A549 (cell line): ENCODE measurements around the gene TIAL1. TPM values are rescaled to one million over a fixed set of nuclear protein-coding genes. Genes with fewer than 3 reads are reported as not detected.

Source experiments
- ATAC-seq, 2 experiments: fragments of 200-7000 bp in 1 of 2; fragments of >200 bp in 1 of 2; cut with Nextera tagmentation in 1 of 2; cut with Tn5 transposase in 1 of 2; 3 replicates each; pipeline versions ENCODE4 v1.8.0 to v1.9.1; 2018 to 2020; ENCODE audit warnings: mild to moderate bottlenecking in 1 of 2, moderate library complexity in 1 of 2
- CTCF ChIA-PET: fragments of 300-600 bp; sonication (Branson Sonifier 250); formaldehyde crosslinking; extraction: SDS; loops from one replicate; lab custom pipeline; 2021; ENCODE audit warnings: antibody characterized with exemption, inconsistent platforms; lab: Yijun Ruan, JAX
- POLR2A ChIA-PET: fragments of 350-600 bp; formaldehyde crosslinking; extraction: SDS; loops from one replicate; lab custom pipeline; 2021; ENCODE audit warnings: antibody characterized with exemption, inconsistent platforms; lab: Yijun Ruan, JAX
- DNase-seq, 2 experiments: peaks; one replicate each; pipeline versions ENCODE4 v3.0.0 to v3.0.0-alpha.2; 2011 to 2016; ENCODE audit warnings: low read depth in 1 of 2, low spot score in 1 of 2
- FAIRE-seq: peaks from 2 replicates; lab custom pipeline; 2011; peaks lifted over from hg19 to GRCh38; lab: Jason Lieb, UNC
- H3K27ac ChIP-seq, 2 experiments: fragments of >200 bp; sonication (Bioruptor Twin); formaldehyde crosslinking; 3 replicates each; pipeline ENCODE4 v1.5.1; 2016 to 2017
- H3K4me1 ChIP-seq: fragments of >200 bp; sonication (Bioruptor Twin); formaldehyde crosslinking; 3 replicates; pipeline ENCODE4 v1.6.1; 2016
- H3K4me2 ChIP-seq: fragments of >200 bp; sonication (Bioruptor Twin); formaldehyde crosslinking; 3 replicates; pipeline ENCODE4 v1.6.1; 2016
- H3K4me3 ChIP-seq: fragments of >200 bp; sonication (Bioruptor Twin); formaldehyde crosslinking; 3 replicates; pipeline ENCODE4 v1.5.1; 2016
- H3K9me3 ChIP-seq: fragments of >200 bp; sonication (Bioruptor Twin); formaldehyde crosslinking; 3 replicates; pipeline ENCODE4 v1.6.1; 2016
- ATOH8 ChIP-seq: fragments of 250-450 bp; sonication (Bioruptor Pico); IDR thresholded peaks from 2 replicates; pipeline ENCODE4 v1.5.0; 2020; ENCODE audit warnings: low read depth, mild to moderate bottlenecking, moderate library complexity
- CBX2 ChIP-seq: fragments of 200-600 bp; sonication (generic); IDR thresholded peaks from 2 replicates; pipeline ENCODE4 v1.6.1; 2016; ENCODE audit warnings: low read depth, mild to moderate bottlenecking, borderline replicate concordance
- CEBPB ChIP-seq, 2 experiments: fragments of >200 bp in 1 of 2; sonication (Bioruptor Twin) in 1 of 2; formaldehyde crosslinking in 1 of 2; IDR thresholded peaks; 2 replicates each; pipeline ENCODE4 v1.6.1; 2012 to 2016
- CHD2 ChIP-seq: fragments of 150-350 bp; IDR thresholded peaks from 2 replicates; pipeline ENCODE4 v1.6.1; 2014; ENCODE audit warnings: low read length; ENCODE audit not compliant: partially characterized antibody
- E2F6 ChIP-seq: IDR thresholded peaks from 2 replicates; pipeline ENCODE4 v1.6.1; 2012; ENCODE audit warnings: low read depth, borderline replicate concordance
- EHMT2 ChIP-seq: fragments of 200-600 bp; sonication (generic); IDR thresholded peaks from 2 replicates; pipeline ENCODE4 v1.6.1; 2016; ENCODE audit warnings: antibody characterized with exemption, low read depth, mild to moderate bottlenecking, moderate library complexity
- EP300 ChIP-seq, 2 experiments: fragments of >200 bp; sonication (Bioruptor Twin); formaldehyde crosslinking; IDR thresholded peaks; 2 replicates in 1 of 2; 3 replicates in 1 of 2; pipeline ENCODE4 v1.6.1; 2016 to 2017
- FOXS1 ChIP-seq: fragments of 250-450 bp; sonication (Bioruptor Pico); IDR thresholded peaks from 2 replicates; pipeline ENCODE4 v1.5.0; 2020; ENCODE audit warnings: mild to moderate bottlenecking, moderate library complexity
- HMGXB4 ChIP-seq: fragments of 250-450 bp; sonication (Bioruptor Pico); IDR thresholded peaks from 2 replicates; pipeline ENCODE4 v1.5.0; 2021; ENCODE audit warnings: mild to moderate bottlenecking, moderate library complexity, borderline replicate concordance
- HOXA7 ChIP-seq: fragments of 250-450 bp; sonication (Bioruptor Pico); IDR thresholded peaks from 2 replicates; pipeline ENCODE4 v1.5.0; 2020; ENCODE audit warnings: mild to moderate bottlenecking, moderate library complexity
- HOXB13 ChIP-seq: fragments of 250-450 bp; sonication (Bioruptor Pico); IDR thresholded peaks from 2 replicates; pipeline ENCODE4 v1.5.0; 2020; ENCODE audit warnings: low read depth, mild to moderate bottlenecking, moderate library complexity
- JUN ChIP-seq, 2 experiments: fragments of >200 bp; sonication (Bioruptor Twin); formaldehyde crosslinking; IDR thresholded peaks; 2 replicates in 1 of 2; 3 replicates in 1 of 2; pipeline ENCODE4 v1.6.1; 2016 to 2017
- KDM5A ChIP-seq: fragments of 200-600 bp; sonication (generic); IDR thresholded peaks from 2 replicates; pipeline ENCODE4 v1.6.1; 2016; ENCODE audit warnings: antibody characterized with exemption, mild to moderate bottlenecking
- MAX ChIP-seq: IDR thresholded peaks from 2 replicates; pipeline ENCODE4 v1.6.1; 2012
- NR3C1 ChIP-seq: fragments of >200 bp; sonication (Bioruptor Twin); formaldehyde crosslinking; IDR thresholded peaks from 3 replicates; pipeline ENCODE4 v1.6.1; 2017
- PHF8 ChIP-seq: fragments of 200-600 bp; sonication (generic); IDR thresholded peaks from 2 replicates; pipeline ENCODE4 v1.6.1; 2016; ENCODE audit warnings: low read depth, mild to moderate bottlenecking, antibody characterized with exemption, moderate library complexity, borderline replicate concordance
- RAD21 ChIP-seq, 2 experiments: fragments of >200 bp in 1 of 2; sonication (Bioruptor Twin) in 1 of 2; formaldehyde crosslinking in 1 of 2; IDR thresholded peaks in 1 of 2; conservative IDR thresholded peaks in 1 of 2; 2 replicates in 1 of 2; 3 replicates in 1 of 2; pipeline ENCODE4 v1.6.1; 2012 to 2018; ENCODE audit warnings: inconsistent platforms in 1 of 2
- RCOR1 ChIP-seq: fragments of 150-350 bp; IDR thresholded peaks from 2 replicates; pipeline ENCODE4 v1.6.1; 2014; ENCODE audit warnings: antibody characterized with exemption, low read length, low read depth
- REST ChIP-seq: fragments of 200-600 bp; sonication (generic); IDR thresholded peaks from 2 replicates; pipeline ENCODE4 v1.6.1; 2016; ENCODE audit warnings: antibody characterized with exemption, mild to moderate bottlenecking, moderate library complexity
- RFX5 ChIP-seq: fragments of 450-650 bp; IDR thresholded peaks from 2 replicates; pipeline ENCODE4 v1.7.1; 2014; ENCODE audit warnings: antibody characterized with exemption, mild to moderate bottlenecking, moderate library complexity
- SREBF2 ChIP-seq: fragments of 450-650 bp; IDR thresholded peaks from 2 replicates; pipeline ENCODE4 v1.6.1; 2014; ENCODE audit warnings: mild to moderate bottlenecking, moderate library complexity
- TP53 ChIP-seq: fragments of 250-450 bp; sonication (Bioruptor Pico); IDR thresholded peaks from 2 replicates; pipeline ENCODE4 v1.5.0; 2021; ENCODE audit warnings: mild to moderate bottlenecking, moderate library complexity
- ZC3H11A ChIP-seq: fragments of 450-650 bp; IDR thresholded peaks from 2 replicates; pipeline ENCODE4 v1.6.1; 2014; ENCODE audit warnings: antibody characterized with exemption, mild to moderate bottlenecking
- ZFP36 ChIP-seq: fragments of 450-650 bp; IDR thresholded peaks from 2 replicates; pipeline ENCODE4 v1.6.1; 2014; ENCODE audit warnings: borderline replicate concordance; ENCODE audit not compliant: partially characterized antibody
- ZNF302 ChIP-seq: fragments of 250-450 bp; sonication (Bioruptor Pico); IDR thresholded peaks from 2 replicates; pipeline ENCODE4 v1.9.0; 2021; ENCODE audit warnings: inconsistent platforms, mild to moderate bottlenecking, moderate library complexity
- whole genome bisulfite sequencing: methylation state at CpG from one replicate; pipeline ENCODE4 v1.1.6; 2017; ENCODE audit errors: missing lambda C conversion rate; 5-methylcytosine and 5-hydroxymethylcytosine counted together
- polyA plus RNA-seq, 4 experiments: library from polyadenylated mRNA; depleted of rRNA in 3 of 4; stranded (reverse); fragments of >200 nt; fragmentation: RNase III in 1 of 4; extraction: RNeasy Plus Mini Kit Qiagen cat#74134 plus additional on column Dnase treatment in 1 of 4; gene quantifications; 2 replicates in 3 of 4; 3 replicates in 1 of 4; pipeline ENCODE4 v1.2.3, GENCODE V29; 2011 to 2017

TIAL1 gene
- polyA plus RNA-seq, 2 of the 4 experiments (the other 2 are of a cell fraction): 89.5 to 115 TPM

GRCh38 chr10:119526149-119526548 is 70.6 kb downstream of the TIAL1 start:
- no peak for DNase-seq

GRCh38 chr10:119525116-119525515 is 71.6 kb downstream of the TIAL1 start:
- TF ChIP-seq FOXS1 (CRISPR knock-in tag): no peak
- TF ChIP-seq, all 56 proteins: peak for 0
- Histone ChIP-seq H3K9me3 (no peaks in the 10 kb centered on the region), H3K4me1 (peaks cover 7% of the 10 kb centered on the region), H3K27ac (no peak overlapping the region), H3K4me3 (no peak overlapping the region), H3K4me2 (no peak overlapping the region)
- ChIA-PET POLR2A (no interaction called here), CTCF (interaction anchor here (2.4 to 3.5 kb wide), 2 partner anchors 18 to 318 kb away, joined by 11 to 17 read pairs; partner anchors contain the start of genes GRK5 and RGS10)
- DNase-seq (no peak), ATAC-seq (no peak), FAIRE-seq (no peak)
- WGBS: 91% methylated on average over 5 of the region's 5 CpGs

More at GRCh38 chr10:119526149-119526548, 70.6 kb downstream of the TIAL1 start:
- TF ChIP-seq TP53 (CRISPR knock-in tag) (no peak), RFX5 (no peak), REST (no peak), KDM5A (no peak), ZC3H11A (no peak), HMGXB4 (CRISPR knock-in tag) (no peak), RCOR1 (no peak), E2F6 (no peak)
- peaks cover 7% of the 10 kb centered on the region for H3K4me1 ChIP-seq
- H3K4me2 ChIP-seq: no peak overlapping the region
- WGBS: 88% methylated on average over 1 of the region's 1 CpG
- H3K27ac ChIP-seq: no peak overlapping the region
- H3K9me3 ChIP-seq: no peaks in the 10 kb centered on the region
- ChIA-PET POLR2A (interaction anchor here (1.0 kb wide), 1 partner anchor 16 kb away, joined by 5 read pairs; the partner anchor contains the start of gene RGS10), CTCF (interaction anchor here (0.8 to 3.5 kb wide), 4 partner anchors 17 to 327 kb away, joined by 3 to 17 read pairs (median 8); partner anchors contain the start of genes GRK5 and RGS10)
- ATAC-seq (no peak), FAIRE-seq (no peak)
- H3K4me3 ChIP-seq: no peak overlapping the region

GRCh38 chr10:119524720-119525070 is 72.1 kb downstream of the TIAL1 start:
- ChIA-PET POLR2A (no interaction called here), CTCF (interaction anchor here (2.4 kb wide), 1 partner anchor 318 kb away, joined by 11 read pairs; the partner anchor contains the start of gene GRK5)
- ATAC-seq (no peak), FAIRE-seq (no peak), DNase-seq (no peak)
- Histone ChIP-seq H3K9me3 (no peaks in the 10 kb centered on the region), H3K4me3 (no peak overlapping the region), H3K27ac (no peak overlapping the region), H3K4me1 (peaks cover 7% of the 10 kb centered on the region), H3K4me2 (no peak overlapping the region)
- WGBS: 92% methylated on average over 13 of the region's 13 CpGs
- TF ChIP-seq CBX2: no peak
- no peak for TF ChIP-seq ZFP36
- no peak for TF ChIP-seq EHMT2
- TF ChIP-seq NR3C1: no peak
- TF ChIP-seq RAD21 (conservative IDR thresholded peaks at IDR 0.05 in 1 of 2, IDR thresholded peaks at IDR 0.05 in 1 of 2): no peak
- no peak for TF ChIP-seq JUN (IDR thresholded peaks at IDR 0.05)
- no peak for TF ChIP-seq CHD2
- no peak for TF ChIP-seq ATOH8 (CRISPR knock-in tag)
- no peak for TF ChIP-seq MAX
- TF ChIP-seq SREBF2: no peak
- no peak for TF ChIP-seq EP300 (IDR thresholded peaks at IDR 0.05)
- TF ChIP-seq PHF8: no peak
- no peak for TF ChIP-seq HOXB13 (CRISPR knock-in tag)
- no peak for TF ChIP-seq CEBPB (IDR thresholded peaks at IDR 0.05)
- no peak for TF ChIP-seq FOXS1 (CRISPR knock-in tag)
- no peak for TF ChIP-seq HOXA7 (CRISPR knock-in tag)
- no peak for TF ChIP-seq E2F6
- TF ChIP-seq ZNF302 (CRISPR knock-in tag): no peak
